Lung (tissue), 12 donors: Measurements from ENCODE around the gene DENND5B. TPM values are rescaled to one million over a fixed set of nuclear protein-coding genes. Genes with fewer than 3 reads are reported as not detected.

ENCODE experiments used
- ATAC-seq: fragments of 200-7000 bp; cut with Tn5 transposase; one replicate; pipeline ENCODE4 v1.9.1; 2020; ENCODE audit warnings: moderate number of reproducible peaks; ENCODE audit not compliant: insufficient read depth, low FRiP score
- DNase-seq, 3 donors: peaks; one replicate each; pipeline ENCODE4 v3.0.0-alpha.2; 2013 to 2017
- H3K27ac ChIP-seq, 2 donors: one replicate each; pipeline ENCODE4 v1.5.1; 2013; ENCODE audit warnings: mild to moderate bottlenecking in 2 of 2, moderate library complexity in 2 of 2, control low read depth in 1 of 2, inconsistent platforms in 1 of 2, low read depth in 1 of 2, low read length in 1 of 2
- H3K27me3 ChIP-seq, 3 donors: one replicate each; pipeline ENCODE4 v1.5.1; 2013; ENCODE audit warnings: low read length in 2 of 3; ENCODE audit not compliant: control insufficient read depth in 3 of 3, insufficient read depth in 3 of 3
- H3K36me3 ChIP-seq, 4 donors: one replicate each; pipeline ENCODE4 v1.5.1; 2013; ENCODE audit warnings: low read length in 4 of 4, mild to moderate bottlenecking in 1 of 4, moderate library complexity in 1 of 4; ENCODE audit not compliant: control insufficient read depth in 4 of 4, insufficient read depth in 4 of 4
- H3K4me1 ChIP-seq, 5 donors: one replicate each; pipeline ENCODE4 v1.5.1; 2013; ENCODE audit warnings: low read length in 5 of 5, mild to moderate bottlenecking in 2 of 5, moderate library complexity in 1 of 5; ENCODE audit not compliant: control insufficient read depth in 5 of 5, insufficient read depth in 5 of 5
- H3K4me3 ChIP-seq: one replicate; pipeline ENCODE4 v1.5.1; 2013; ENCODE audit warnings: mild to moderate bottlenecking, control low read depth, moderate library complexity
- H3K9ac ChIP-seq, 2 donors: one replicate each; pipeline ENCODE4 v1.5.1; 2013; ENCODE audit warnings: low read length in 2 of 2, control low read depth in 1 of 2; ENCODE audit not compliant: insufficient read depth in 1 of 2
- H3K9me3 ChIP-seq, 4 donors: one replicate each; pipeline ENCODE4 v1.5.1; 2013; ENCODE audit warnings: low read length in 3 of 4, mild to moderate bottlenecking in 1 of 4, moderate library complexity in 1 of 4; ENCODE audit not compliant: control insufficient read depth in 4 of 4, insufficient read depth in 3 of 4
- WGBS, 2 donors: extraction: QIAGEN DNeasy Blood & Tissue Kit; methylation state at CpG; one replicate each; pipeline ENCODE4 v1.1.7; 2013; 5-methylcytosine and 5-hydroxymethylcytosine counted together
- polyA plus RNA-seq, 2 donors: library from polyadenylated mRNA; stranded (reverse); fragments of 200-250 nt; gene quantifications; one replicate each; pipeline ENCODE4 v1.2.1, GENCODE V29; 2013
- total RNA-seq, 2 donors: library from RNA; depleted of rRNA in 1 of 2; stranded (reverse); fragments of >200 nt in 1 of 2; gene quantifications; one replicate each; pipeline ENCODE4 v1.2.1, GENCODE V29; 2014 to 2021
- TF ChIP-seq, protein P1 (sequence below): IDR thresholded peaks from 2 replicates; pipeline ENCODE4 v1.5.1; 2012; ENCODE audit warnings: mild to moderate bottlenecking; ENCODE audit errors: control extremely low read depth, extremely low read depth
- donor health status: control.
- donor health status: control.
- donor health status: Bipolar disorder and iron deficiency.
- donor health status: healthy.
- donor health status: DM: yes; HTN: yes; CAD: no.

DENND5B gene
- total and polyA plus RNA-seq, 4 donors: 1.2 to 15.7 (median 3.6) TPM

DNA sequence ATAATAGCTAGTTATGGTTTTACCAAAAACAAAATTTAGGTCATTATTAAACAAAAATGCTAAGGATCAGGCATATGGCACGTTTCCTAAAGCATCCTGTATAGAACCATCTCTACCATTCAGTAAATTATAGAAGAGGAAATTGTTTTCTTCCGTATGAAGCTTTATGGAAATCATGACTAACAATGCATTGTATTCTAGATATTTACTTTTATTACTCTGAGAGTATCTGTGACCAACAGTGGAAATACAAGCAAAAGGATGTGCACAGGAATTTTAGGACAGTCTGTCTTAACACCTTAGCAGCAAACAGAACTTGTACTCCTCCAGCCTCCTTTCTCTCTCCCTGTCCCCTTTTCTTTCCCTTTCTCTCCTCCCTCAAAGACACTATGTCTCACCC lies 7.1 kb downstream of the DENND5B start:
- no peak overlapping the region for H3K9ac ChIP-seq
- H3K27ac ChIP-seq: no peak overlapping the region
- no peaks in the 10 kb centered on the region for H3K9me3 ChIP-seq
- ATAC-seq (no peak), DNase-seq (no peak)
- no peaks in the 10 kb centered on the region for H3K36me3 ChIP-seq
- TF ChIP-seq, protein P1, sequence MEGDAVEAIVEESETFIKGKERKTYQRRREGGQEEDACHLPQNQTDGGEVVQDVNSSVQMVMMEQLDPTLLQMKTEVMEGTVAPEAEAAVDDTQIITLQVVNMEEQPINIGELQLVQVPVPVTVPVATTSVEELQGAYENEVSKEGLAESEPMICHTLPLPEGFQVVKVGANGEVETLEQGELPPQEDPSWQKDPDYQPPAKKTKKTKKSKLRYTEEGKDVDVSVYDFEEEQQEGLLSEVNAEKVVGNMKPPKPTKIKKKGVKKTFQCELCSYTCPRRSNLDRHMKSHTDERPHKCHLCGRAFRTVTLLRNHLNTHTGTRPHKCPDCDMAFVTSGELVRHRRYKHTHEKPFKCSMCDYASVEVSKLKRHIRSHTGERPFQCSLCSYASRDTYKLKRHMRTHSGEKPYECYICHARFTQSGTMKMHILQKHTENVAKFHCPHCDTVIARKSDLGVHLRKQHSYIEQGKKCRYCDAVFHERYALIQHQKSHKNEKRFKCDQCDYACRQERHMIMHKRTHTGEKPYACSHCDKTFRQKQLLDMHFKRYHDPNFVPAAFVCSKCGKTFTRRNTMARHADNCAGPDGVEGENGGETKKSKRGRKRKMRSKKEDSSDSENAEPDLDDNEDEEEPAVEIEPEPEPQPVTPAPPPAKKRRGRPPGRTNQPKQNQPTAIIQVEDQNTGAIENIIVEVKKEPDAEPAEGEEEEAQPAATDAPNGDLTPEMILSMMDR: no peak
- WGBS, 2 donors: 71 to 83% methylated on average over 2 of the region's 2 CpGs
- peaks cover 0 to 7% (median 0%) of the 10 kb centered on the region in 5 donors for H3K4me1 ChIP-seq
- no peaks in the 10 kb centered on the region for H3K27me3 ChIP-seq
- no peak overlapping the region for H3K4me3 ChIP-seq

DNA sequence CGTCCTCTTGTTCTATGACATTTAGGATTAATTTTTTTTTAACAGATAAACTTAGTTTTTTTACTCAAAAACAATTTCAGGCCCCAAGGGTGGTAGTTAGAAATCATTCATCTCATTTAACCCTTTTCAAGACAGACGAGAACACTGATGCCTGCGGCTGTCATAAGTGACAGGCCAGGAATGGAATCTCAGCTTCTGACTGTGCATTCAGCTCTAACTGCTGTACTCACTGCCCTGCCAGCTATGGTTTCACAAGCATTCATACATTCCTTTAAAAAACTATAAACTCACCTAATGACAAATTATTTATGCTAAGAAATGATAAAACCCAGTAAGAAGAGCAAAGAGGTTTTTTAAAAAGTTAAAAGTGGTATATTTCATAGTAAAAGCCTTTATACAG lies 8.8 kb downstream of the DENND5B start:
- no peak overlapping the region for H3K4me3 ChIP-seq
- WGBS, 2 donors: 95% methylated on average over 3 of the region's 3 CpGs
- no peak for DNase-seq
- H3K9ac ChIP-seq: no peak overlapping the region
- H3K27ac ChIP-seq: no peak overlapping the region
- H3K27me3 ChIP-seq: no peaks in the 10 kb centered on the region
- TF ChIP-seq, protein P1: no peak
- peaks cover 0 to 7% (median 0%) of the 10 kb centered on the region in 5 donors for H3K4me1 ChIP-seq
- no peak for ATAC-seq
- no peaks in the 10 kb centered on the region for H3K9me3 ChIP-seq
- no peaks in the 10 kb centered on the region for H3K36me3 ChIP-seq

DNA sequence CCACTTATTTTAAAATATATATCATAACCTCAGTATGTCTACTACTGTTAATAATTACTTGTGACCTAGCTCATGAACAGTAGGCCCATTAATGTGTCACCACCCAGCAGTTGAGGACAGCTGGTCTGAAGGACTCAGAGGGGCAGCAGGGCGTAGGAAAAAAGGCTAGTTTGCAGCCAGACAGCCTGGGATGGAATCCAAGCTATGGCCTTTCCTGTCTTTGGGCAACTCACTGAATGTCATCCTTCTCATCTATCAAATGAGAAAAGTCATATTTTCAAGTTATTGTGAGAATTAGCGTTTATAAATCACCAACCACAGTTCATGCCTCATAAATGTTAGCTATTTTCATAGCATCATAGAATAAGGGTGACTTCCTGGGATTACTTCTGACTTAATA lies 12.3 kb downstream of the DENND5B start:
- TF ChIP-seq, protein P1: no peak
- H3K27ac ChIP-seq: no peak overlapping the region
- H3K4me1 ChIP-seq: peaks cover 0 to 9% (median 0%) of the 10 kb centered on the region in 5 donors
- 44 to 76% methylated on average over 2 of the region's 2 CpGs for WGBS, 2 donors
- no peaks in the 10 kb centered on the region for H3K27me3 ChIP-seq
- no peaks in the 10 kb centered on the region for H3K9me3 ChIP-seq
- ATAC-seq (no peak), DNase-seq (peak; percentile 17 to 25 (median 18))
- H3K9ac ChIP-seq: no peak overlapping the region
- no peak overlapping the region for H3K4me3 ChIP-seq
- H3K36me3 ChIP-seq: no peaks in the 10 kb centered on the region
